GM23338 (cell line): Measurements from ENCODE around the gene NFIB. TPM values are rescaled to one million over a fixed set of nuclear protein-coding genes. Genes with fewer than 3 reads are reported as not detected.

ENCODE experiments used
- ATAC-seq: fragments of 200-7000 bp; cut with Tn5 transposase; 3 replicates; pipeline ENCODE4 v1.9.1; 2020
- DNase-seq: peaks from one replicate; pipeline ENCODE4 v3.0.0-alpha.2; 2015; ENCODE audit warnings: low spot score
- H2AFZ ChIP-seq: fragments of 200-600 bp; sonication (generic); 2 replicates; pipeline ENCODE4 v1.8.0; 2016; ENCODE audit warnings: antibody characterized with exemption, mild to moderate bottlenecking, moderate library complexity
- H3F3A ChIP-seq: fragments of 200-600 bp; sonication (generic); replicated peaks from 2 replicates; pipeline ENCODE4 v1.8.0; 2017; ENCODE audit warnings: antibody characterized with exemption, mixed run types, low read depth
- H3K27ac ChIP-seq: fragments of 200-600 bp; sonication (generic); 2 replicates; pipeline ENCODE4 v1.6.1; 2016; ENCODE audit warnings: low read depth
- H3K27me3 ChIP-seq: fragments of 200-600 bp; sonication (generic); 2 replicates; pipeline ENCODE4 v1.8.0; 2016; ENCODE audit warnings: mild to moderate bottlenecking, mixed run types, moderate library complexity; ENCODE audit not compliant: insufficient read depth
- H3K36me3 ChIP-seq: fragments of 200-600 bp; sonication (generic); 2 replicates; pipeline ENCODE4 v1.8.0; 2016; ENCODE audit warnings: mild to moderate bottlenecking; ENCODE audit not compliant: insufficient read depth
- H3K4me1 ChIP-seq: fragments of 200-600 bp; sonication (generic); 2 replicates; pipeline ENCODE4 v1.8.0; 2016; ENCODE audit warnings: mild to moderate bottlenecking, moderate library complexity; ENCODE audit not compliant: insufficient read depth
- H3K4me2 ChIP-seq: fragments of 200-600 bp; sonication (generic); 2 replicates; pipeline ENCODE4 v1.7.1; 2017; ENCODE audit warnings: mixed run types
- H3K4me3 ChIP-seq: fragments of 200-600 bp; sonication (generic); 2 replicates; pipeline ENCODE4 v1.6.1; 2016; ENCODE audit warnings: mixed run types
- H3K79me2 ChIP-seq: fragments of 200-600 bp; sonication (generic); replicated peaks from 2 replicates; pipeline ENCODE4 v1.8.0; 2017; ENCODE audit warnings: mild to moderate bottlenecking; ENCODE audit not compliant: insufficient read depth
- H3K9me2 ChIP-seq: fragments of 200-600 bp; sonication (generic); 2 replicates; pipeline ENCODE4 v1.8.0; 2017; ENCODE audit not compliant: insufficient read depth
- H4K20me1 ChIP-seq: fragments of 200-600 bp; sonication (generic); replicated peaks from 2 replicates; pipeline ENCODE4 v1.8.0; 2017; ENCODE audit warnings: mild to moderate bottlenecking; ENCODE audit not compliant: insufficient read depth
- H3K27ac Mint-ChIP-seq: 2 replicates; pipeline ENCODE4 v1.8.0; 2020; ENCODE audit warnings: inconsistent platforms, mild to moderate bottlenecking, moderate library complexity, mixed read lengths
- H3K27me3 Mint-ChIP-seq: 3 replicates; pipeline ENCODE4 v1.8.0; 2022; ENCODE audit warnings: low read depth, mild to moderate bottlenecking, moderate library complexity, mixed read lengths, inconsistent platforms; ENCODE audit not compliant: insufficient read depth, poor library complexity
- H3K36me3 Mint-ChIP-seq: 3 replicates; pipeline ENCODE4 v1.8.0; 2021; ENCODE audit warnings: low read depth, mild to moderate bottlenecking, inconsistent platforms, moderate library complexity, mixed read lengths
- H3K4me1 Mint-ChIP-seq: 3 replicates; pipeline ENCODE4 v1.8.0; 2020; ENCODE audit warnings: mild to moderate bottlenecking, inconsistent platforms, mixed read lengths
- H3K4me3 Mint-ChIP-seq: 3 replicates; pipeline ENCODE4 v1.8.0; 2021; ENCODE audit warnings: moderate library complexity, mild to moderate bottlenecking, inconsistent platforms, mixed read lengths
- H3K9me3 Mint-ChIP-seq: 3 replicates; pipeline ENCODE4 v1.8.0; 2020; ENCODE audit warnings: moderate library complexity, mild to moderate bottlenecking, inconsistent platforms, mixed read lengths
- CREB1 ChIP-seq: fragments of 250-450 bp; sonication (Bioruptor Pico); IDR thresholded peaks from 2 replicates; pipeline ENCODE4 v1.5.0; 2020; ENCODE audit warnings: low read depth, mild to moderate bottlenecking, moderate library complexity
- EZH2 ChIP-seq: fragments of 200-600 bp; sonication (generic); IDR thresholded peaks from one replicate; pipeline ENCODE4 v1.8.0; 2017; ENCODE audit warnings: antibody characterized with exemption, mild to moderate bottlenecking, low read depth; ENCODE audit not compliant: unreplicated experiment
- EZH2phosphoT487 ChIP-seq: fragments of 200-600 bp; sonication (generic); IDR thresholded peaks from one replicate; pipeline ENCODE4 v1.8.1; 2018; ENCODE audit warnings: antibody characterized with exemption; ENCODE audit not compliant: unreplicated experiment
- JUNB ChIP-seq: IDR thresholded peaks from one replicate; pipeline ENCODE4 v1.6.1; 2016; ENCODE audit warnings: antibody characterized with exemption; ENCODE audit not compliant: unreplicated experiment
- NANOG ChIP-seq: IDR thresholded peaks from 2 replicates; pipeline ENCODE4 v1.6.1; 2016; ENCODE audit warnings: antibody characterized with exemption, borderline replicate concordance
- POLR2AphosphoS5 ChIP-seq: IDR thresholded peaks from 2 replicates; pipeline ENCODE4 v1.6.1; 2016; ENCODE audit warnings: antibody characterized with exemption, low read depth
- REST ChIP-seq: IDR thresholded peaks from one replicate; pipeline ENCODE4 v1.6.1; 2018; ENCODE audit warnings: antibody characterized with exemption; ENCODE audit not compliant: unreplicated experiment
- STAT1 ChIP-seq: IDR thresholded peaks from one replicate; pipeline ENCODE4 v1.6.1; 2016; ENCODE audit warnings: antibody characterized with exemption; ENCODE audit not compliant: unreplicated experiment
- ZNF114 ChIP-seq: fragments of 250-450 bp; sonication (Bioruptor Pico); IDR thresholded peaks from 2 replicates; pipeline ENCODE4 v1.5.0; 2020; ENCODE audit warnings: mild to moderate bottlenecking, moderate library complexity
- ZNF331 ChIP-seq: fragments of 250-450 bp; sonication (Bioruptor Pico); IDR thresholded peaks from 2 replicates; pipeline ENCODE4 v1.5.0; 2020; ENCODE audit warnings: low read depth, mild to moderate bottlenecking, moderate library complexity
- ZNF462 ChIP-seq: fragments of 250-450 bp; sonication (Bioruptor Pico); IDR thresholded peaks from 2 replicates; pipeline ENCODE4 v1.5.0; 2020; ENCODE audit warnings: mild to moderate bottlenecking, moderate library complexity
- polyA plus RNA-seq: library from polyadenylated mRNA; unstranded; fragments of >200 nt; fragmentation: Nextera tagmentation; extraction: Ambion mirVana; gene quantifications from 2 replicates; pipeline ENCODE4 v1.2.1, GENCODE V29; 2016
- total RNA-seq: library from RNA; depleted of rRNA; stranded (reverse); fragments of >200 nt; shearing (Covaris generic); gene quantifications from 2 replicates; pipeline ENCODE4 v1.2.3, GENCODE V29; 2014
- TF ChIP-seq, protein P1 (sequence below), 2 experiments: fragments of 200-600 bp in 1 of 2; sonication (generic) in 1 of 2; conservative IDR thresholded peaks; 2 replicates each; pipeline versions ENCODE4 v1.5.1 to v1.6.1; 2016 to 2017; ENCODE audit warnings: antibody characterized with exemption in 2 of 2, low read depth in 2 of 2, mild to moderate bottlenecking in 2 of 2, moderate library complexity in 1 of 2
- TF ChIP-seq, protein P2 (sequence below): IDR thresholded peaks from 2 replicates; pipeline ENCODE4 v1.6.1; 2016; ENCODE audit warnings: antibody characterized with exemption

The NFIB gene
- total and polyA plus RNA-seq, 2 experiments from 2014 or later = 3.9 to 4.7 TPM

DNA sequence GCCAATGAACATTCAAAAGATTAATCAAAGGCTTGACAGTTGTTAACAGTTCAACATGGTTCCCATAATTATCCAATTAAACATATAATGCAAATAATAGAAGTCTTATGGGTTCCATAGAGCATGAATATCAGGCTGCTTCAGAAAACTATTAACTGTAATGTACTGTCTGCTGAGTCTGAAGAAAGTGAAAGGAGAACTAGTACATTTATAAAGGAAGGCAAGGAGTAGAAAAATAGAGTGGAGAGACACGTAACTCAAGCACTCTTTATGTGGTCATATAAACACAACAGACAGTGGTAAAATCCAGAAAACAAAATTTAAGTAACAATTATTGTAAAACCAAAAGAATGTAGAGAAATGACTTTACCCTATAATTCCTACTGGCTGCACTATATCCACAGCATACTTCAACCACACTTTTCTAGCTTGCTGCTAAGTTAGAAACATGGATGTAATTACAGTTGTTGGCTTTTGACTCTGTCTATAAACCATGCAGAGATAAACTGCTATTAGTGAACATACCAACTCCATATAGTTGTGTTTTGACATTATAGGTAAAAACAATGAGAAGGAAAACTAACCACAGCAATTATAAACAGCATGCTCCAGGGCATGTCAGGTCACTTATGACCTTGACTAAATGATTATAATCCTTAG is 32.7 kb downstream of the NFIB start:
- Histone ChIP-seq H3F3A (no peaks in the 10 kb centered on the region), H3K36me3 (no peaks in the 10 kb centered on the region), H3K9me2 (no peaks in the 10 kb centered on the region), H3K4me3 (no peak overlapping the region), H3K27me3 (no peaks in the 10 kb centered on the region), H4K20me1 (no peaks in the 10 kb centered on the region), H3K4me2 (no peak overlapping the region), H2AFZ (no peak overlapping the region), H3K79me2 (no peaks in the 10 kb centered on the region), H3K4me1 (peaks cover 11% of the 10 kb centered on the region), H3K27ac (no peak overlapping the region)
- no peak overlapping the region for H3K4me3 Mint-ChIP-seq
- DNase-seq (no peak), ATAC-seq (no peak)
- no peak for TF ChIP-seq JUNB
- TF ChIP-seq ZNF331 = no peak
- TF ChIP-seq POLR2AphosphoS5 = no peak
- no peak for TF ChIP-seq STAT1
- no peak for TF ChIP-seq NANOG
- TF ChIP-seq, protein P1, sequence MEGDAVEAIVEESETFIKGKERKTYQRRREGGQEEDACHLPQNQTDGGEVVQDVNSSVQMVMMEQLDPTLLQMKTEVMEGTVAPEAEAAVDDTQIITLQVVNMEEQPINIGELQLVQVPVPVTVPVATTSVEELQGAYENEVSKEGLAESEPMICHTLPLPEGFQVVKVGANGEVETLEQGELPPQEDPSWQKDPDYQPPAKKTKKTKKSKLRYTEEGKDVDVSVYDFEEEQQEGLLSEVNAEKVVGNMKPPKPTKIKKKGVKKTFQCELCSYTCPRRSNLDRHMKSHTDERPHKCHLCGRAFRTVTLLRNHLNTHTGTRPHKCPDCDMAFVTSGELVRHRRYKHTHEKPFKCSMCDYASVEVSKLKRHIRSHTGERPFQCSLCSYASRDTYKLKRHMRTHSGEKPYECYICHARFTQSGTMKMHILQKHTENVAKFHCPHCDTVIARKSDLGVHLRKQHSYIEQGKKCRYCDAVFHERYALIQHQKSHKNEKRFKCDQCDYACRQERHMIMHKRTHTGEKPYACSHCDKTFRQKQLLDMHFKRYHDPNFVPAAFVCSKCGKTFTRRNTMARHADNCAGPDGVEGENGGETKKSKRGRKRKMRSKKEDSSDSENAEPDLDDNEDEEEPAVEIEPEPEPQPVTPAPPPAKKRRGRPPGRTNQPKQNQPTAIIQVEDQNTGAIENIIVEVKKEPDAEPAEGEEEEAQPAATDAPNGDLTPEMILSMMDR (conservative IDR thresholded peaks at IDR 0.05; ENCODE audit: low read depth in 2 of 2) = no peak
- TF ChIP-seq REST = no peak
- no peak for TF ChIP-seq ZNF462 (CRISPR knock-in tag)
- no peak for TF ChIP-seq ZNF114 (CRISPR knock-in tag)
- TF ChIP-seq, protein P2, sequence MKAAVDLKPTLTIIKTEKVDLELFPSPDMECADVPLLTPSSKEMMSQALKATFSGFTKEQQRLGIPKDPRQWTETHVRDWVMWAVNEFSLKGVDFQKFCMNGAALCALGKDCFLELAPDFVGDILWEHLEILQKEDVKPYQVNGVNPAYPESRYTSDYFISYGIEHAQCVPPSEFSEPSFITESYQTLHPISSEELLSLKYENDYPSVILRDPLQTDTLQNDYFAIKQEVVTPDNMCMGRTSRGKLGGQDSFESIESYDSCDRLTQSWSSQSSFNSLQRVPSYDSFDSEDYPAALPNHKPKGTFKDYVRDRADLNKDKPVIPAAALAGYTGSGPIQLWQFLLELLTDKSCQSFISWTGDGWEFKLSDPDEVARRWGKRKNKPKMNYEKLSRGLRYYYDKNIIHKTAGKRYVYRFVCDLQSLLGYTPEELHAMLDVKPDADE = no peak
- TF ChIP-seq CREB1 (CRISPR knock-in tag) = no peak
- no peak for TF ChIP-seq EZH2
- TF ChIP-seq EZH2phosphoT487 = no peak
- no peaks in the 10 kb centered on the region for H3K27me3 Mint-ChIP-seq
- no peak overlapping the region for H3K27ac Mint-ChIP-seq
- no peaks in the 10 kb centered on the region for H3K36me3 Mint-ChIP-seq
- peaks cover 23% of the 10 kb centered on the region; the same call in 2 of the 3 replicates for H3K4me1 Mint-ChIP-seq
- H3K9me3 Mint-ChIP-seq = no peaks in the 10 kb centered on the region
